Dermis blood vessel endothelial cell (primary cell): Measurements from ENCODE around the gene ARL16. TPM values are rescaled to one million over a fixed set of nuclear protein-coding genes. Genes with fewer than 3 reads are reported as not detected.

Experiments
- DNase-seq: peaks from one replicate; pipeline ENCODE4 v3.0.0; 2010
- total RNA-seq: library from RNA; depleted of rRNA; stranded (reverse); fragments of >200 nt; gene quantifications from 2 replicates; pipeline ENCODE4 v1.2.3, GENCODE V29; 2014

ARL16 gene
- total RNA-seq, 1 donor from 2014 or later, result 25.2 TPM

DNA sequence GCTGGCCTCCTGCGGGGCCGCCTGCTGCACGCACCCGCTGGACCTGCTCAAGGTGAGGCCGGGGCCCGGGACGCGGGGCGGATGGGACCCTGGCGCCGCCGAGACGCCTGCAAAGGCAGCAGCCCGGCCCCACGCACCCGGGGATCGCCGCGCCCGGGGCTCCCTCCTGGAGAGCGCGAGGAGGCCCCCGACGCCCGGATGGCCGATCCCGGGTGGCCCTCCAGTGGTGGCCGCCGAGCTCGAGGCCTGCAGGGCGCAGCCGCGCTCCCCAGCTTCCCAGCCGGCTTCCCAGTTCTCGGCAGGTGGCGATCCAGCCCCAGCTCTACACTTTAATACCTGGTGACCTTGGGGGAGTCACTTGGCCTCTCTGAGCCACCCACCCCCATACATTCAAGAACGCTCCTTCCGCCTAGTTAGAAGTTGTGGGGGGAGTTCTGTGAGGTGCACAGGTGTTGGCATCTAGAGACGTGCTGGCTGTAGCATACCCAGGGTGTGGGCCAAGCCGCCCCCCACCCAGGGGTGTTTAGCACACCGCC is 28.9 kb upstream of the ARL16 start:
- peak; percentile 53 for DNase-seq

DNA sequence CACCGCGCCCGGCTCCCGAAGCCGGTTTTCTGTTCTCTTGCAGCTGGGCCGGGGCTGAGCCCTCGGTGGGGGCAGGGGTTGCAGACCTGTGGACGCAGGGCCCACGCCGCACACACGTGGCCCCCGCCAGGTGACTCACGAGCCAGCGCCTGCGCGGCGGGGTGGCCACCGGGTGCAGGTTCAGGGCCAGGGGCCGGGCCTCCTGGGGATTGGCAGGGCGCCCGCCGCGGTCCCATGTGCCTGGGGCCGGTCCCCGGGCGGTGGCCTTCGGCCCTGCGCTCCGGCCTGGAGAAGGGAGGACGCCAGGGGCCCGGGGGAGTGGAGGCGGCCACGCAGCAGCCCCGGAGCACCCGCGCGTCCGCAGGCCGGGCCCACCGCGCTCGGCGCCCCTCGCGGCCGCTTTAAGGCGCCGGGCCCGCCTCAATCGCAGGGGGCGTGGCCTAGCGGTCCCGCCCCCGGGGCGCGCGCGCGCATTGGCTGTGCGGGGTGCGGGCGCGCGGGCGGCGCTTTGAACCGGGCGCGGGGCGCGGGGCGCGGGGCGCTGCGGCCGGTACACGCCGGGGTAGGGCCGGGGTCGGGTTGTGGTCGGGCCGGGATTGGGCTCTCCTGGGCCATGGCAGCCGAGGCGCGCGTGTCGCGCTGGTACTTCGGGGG is 28.3 kb upstream of the ARL16 start, which contains the start of gene SLC25A10:
Gene SLC25A10 (plus strand): TSS at position 471 of the 654 bp plus-strand sequence. CDS start 143 bp downstream, at position 614.
- peak; percentile 83 for DNase-seq

DNA sequence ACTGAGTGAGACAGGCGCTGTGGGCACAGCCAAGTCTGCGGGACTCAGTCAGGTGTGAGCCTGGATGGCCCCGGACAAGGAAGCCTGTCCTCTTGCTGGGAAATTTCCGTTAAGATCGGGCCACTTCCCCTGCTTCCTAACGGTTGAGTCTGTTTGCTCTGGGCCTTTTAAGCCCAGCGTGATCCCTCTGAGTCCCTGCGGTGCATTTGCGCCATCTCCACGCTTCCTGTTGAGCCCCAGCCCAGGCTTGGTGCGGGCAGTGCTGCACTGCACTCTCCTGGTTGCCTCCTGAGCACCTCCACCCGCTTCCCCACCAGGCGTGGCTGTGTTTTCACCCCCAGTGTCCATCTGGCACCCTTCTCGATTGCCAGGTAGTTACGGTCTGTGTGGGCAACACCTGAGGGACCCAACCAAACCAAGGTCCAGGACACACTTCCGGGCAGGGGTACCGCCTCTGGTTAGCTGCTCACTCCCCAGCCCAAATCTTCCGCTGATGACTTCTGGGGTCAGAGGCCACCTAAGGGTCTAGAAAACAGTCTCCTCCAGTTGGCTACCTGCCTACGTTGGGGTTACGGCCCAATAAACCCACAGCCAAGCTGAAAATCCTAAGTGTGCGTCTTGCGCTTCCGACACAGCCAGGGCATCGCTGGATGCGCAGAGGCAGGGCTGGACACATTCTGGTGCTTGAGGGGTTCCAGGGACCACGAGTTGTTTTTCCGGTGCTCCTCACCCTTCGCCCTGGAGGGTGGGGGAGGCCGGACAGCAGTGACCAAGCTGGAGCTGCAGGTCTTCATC is 27.1 kb upstream of the ARL16 start:
- DNase-seq, result peak; percentile 28

DNA sequence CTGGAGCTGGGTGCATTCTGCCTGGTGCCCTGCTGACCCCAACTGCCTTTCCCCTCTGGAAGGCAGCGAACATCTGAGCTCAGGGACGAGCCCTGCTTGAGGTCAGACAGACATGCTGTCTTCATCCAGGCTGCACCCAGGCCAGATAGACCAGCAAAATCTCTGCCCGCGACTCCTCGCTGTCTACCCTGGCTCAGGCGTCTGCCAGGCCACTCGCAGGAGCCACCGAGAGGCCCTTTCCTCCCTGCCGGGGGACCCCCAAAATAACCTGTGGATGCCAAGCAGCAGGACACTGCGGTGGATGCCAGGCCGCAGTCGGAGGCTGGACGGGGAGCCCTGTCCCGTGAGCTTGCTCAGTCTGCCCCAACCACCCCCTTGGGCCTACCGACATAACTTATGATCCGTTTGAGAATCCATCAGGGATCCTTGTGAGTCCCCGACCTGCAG is 25.2 kb upstream of the ARL16 start:
- DNase-seq, result no peak

DNA sequence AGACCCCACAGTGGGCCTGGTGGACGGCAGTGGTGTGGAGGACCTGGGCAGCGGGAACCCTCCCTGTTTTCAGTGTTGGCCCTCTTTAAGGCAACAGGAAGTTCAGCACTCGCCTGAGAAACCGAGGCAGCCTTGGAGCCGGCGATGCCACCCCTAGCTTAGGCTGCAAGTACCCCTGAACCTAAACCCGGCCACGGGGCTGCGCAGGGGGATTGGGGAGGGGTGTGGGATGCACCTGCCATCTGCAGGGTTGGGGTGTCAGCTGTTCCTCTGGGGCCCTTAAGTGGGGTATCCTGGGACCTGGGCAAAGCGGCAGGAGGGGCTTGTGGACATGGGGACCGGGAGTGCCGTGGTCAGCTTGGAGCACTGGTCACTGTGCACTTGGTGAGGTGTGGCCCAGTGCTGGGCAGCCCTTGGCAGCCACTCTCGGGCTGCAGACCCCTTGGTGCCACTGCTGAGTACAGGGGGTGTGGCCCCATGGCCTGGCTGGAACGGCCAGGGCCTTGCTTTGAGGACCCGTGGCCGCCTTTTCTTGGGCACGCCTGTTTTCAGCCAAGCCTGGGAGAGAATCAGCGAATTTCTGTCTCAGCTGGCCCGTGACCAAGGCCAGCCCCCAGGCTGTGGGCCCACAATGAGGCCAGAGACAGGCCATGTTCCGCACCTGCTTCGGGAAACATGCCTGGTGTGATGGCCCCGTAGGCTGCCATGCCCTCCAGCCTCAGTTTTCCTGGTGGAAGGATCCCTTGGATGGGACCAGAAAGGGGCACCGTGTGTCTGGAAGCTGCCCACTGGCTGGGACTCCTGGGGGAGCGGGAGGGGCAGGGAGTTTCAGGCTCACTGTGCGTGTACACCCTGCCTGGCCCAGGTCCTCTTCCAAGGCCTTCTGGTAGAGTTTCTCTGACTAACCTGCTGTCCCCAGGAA is 24.4 kb upstream of the ARL16 start:
- DNase-seq, result no peak

DNA sequence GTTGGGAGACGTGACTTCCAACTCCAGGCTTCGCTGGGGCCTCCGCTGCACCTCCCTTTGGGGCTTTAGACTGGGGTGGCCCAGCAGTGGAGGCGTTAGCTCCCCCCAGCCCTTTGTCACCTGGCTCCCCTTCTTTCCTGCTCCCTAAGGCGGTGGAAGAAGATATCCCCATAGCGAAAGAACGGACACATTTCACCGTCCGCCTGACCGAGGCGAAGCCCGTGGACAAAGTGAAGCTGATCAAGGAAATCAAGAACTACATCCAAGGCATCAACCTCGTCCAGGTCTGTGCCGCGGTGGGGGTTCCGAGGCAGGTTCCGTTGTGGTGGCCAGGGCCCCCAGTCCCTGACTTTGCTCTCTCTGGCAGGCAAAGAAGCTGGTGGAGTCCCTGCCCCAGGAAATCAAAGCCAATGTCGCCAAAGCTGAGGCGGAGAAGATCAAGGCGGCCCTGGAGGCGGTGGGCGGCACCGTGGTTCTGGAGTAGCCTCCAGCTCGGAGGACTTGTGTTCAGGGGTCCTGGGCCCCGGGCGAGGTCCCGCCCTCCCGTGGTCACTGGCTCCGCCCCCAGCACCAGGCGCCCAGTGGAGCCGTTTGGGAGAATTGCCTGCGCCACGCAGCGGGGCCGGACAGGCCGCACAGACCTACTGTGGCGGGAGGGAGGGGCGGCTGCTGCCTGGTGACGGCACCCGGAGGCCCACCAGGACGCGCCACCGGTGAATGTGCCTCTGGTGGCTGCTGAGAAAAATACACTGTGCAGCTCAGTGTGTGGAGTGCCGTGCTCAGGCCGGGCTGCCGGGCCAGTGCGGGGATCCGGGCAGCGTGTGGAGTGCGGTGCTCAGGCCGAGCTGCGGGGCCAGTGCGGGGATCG is 23.4 kb upstream of the ARL16 start:
- DNase-seq, result no peak

DNA sequence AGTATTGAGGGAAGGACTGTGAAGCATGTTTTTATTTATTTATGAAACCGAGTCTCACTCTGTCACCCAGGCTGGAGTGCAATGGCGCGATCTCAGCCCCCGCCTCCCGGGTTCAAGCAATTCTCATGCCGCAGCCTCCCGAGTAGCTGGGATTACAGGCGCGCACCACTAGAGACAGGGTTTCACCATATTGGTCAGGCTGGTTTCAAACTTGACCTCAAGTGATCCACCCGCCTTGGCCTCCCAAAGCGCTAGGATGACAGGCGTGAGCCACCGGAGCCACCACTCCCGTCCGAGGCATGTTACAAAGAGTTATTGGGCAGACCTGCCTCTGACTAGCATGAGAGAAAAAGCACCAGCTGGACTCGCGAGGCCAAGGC is 22.6 kb upstream of the ARL16 start:
- DNase-seq, result no peak

DNA sequence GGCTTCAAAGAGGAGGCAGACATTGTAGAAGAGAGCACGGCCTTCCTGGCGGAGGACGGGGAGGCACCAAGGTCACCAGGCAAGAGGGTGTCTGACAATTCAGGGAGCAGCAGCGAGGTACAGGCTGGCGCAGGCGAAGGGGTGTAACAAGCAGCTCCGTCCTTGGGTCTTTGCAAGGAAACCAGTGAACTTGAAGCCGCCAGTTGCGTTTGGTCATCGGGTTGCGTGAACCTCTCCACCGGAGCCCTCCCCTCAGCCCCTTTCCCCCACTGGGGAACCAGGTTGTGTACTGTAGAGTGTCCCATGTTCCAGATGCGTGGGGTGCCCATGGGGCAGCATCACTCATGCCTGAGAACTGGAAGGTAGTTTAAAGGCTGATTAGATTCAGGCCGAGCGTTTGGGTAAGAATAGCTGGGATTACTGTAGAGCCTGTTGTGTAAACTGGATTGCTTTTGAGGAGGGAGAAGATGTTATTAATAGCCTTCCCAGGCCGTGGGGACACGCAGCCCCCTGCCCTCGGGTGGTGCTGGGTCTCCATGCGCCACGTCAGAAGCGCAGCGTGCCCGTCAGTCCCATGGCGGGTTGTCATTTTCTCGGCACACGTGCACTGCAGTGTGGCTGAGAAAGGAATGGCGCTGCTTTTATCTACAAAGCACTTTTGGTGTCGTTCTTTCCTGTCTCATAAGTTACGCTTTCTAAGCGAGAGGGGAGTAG is 22.1 kb upstream of the ARL16 start:
- no peak for DNase-seq

DNA sequence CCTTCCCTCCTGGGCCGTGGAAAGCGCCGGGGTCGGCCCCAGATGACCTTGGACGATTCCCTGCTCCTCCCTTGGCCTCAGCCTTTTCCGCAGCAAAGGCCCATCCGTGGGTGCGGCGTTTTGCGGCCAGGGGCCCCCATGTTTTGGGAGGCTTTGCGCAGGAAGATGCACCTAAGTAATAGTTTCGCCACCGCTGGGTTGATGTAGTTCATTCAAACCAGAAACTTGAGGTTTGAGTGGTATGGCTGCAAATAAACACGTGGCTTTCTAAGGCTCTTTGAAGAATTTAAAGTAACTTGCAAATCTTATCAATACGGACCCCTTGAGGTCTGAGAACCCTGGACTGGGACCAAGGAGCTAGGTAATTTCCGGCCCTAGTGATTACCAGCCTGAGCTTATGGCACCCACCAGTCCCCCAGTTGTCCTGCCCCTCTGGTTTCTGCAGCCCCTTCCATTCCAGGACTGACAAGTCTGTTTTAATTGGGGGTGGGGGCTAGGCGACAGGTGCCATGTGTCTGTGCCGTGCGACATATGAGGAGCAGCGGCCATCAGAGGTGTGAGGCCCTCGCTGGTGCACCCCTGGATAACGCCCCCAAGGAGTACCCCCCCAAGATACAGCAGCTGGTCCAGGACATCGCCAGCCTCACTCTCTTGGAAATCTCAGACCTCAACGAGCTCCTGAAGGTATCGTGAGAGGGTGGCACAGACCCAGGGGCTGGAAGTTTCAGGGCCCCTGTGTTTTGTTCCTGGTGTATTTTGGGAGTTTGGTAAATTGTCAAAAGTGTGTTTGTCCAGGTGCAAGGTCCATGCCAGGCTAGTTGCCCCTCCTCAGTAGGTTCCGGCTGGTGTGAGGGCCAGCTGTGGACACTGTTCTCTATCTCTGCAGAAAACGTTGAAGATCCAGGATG is 20.4 kb upstream of the ARL16 start:
- DNase-seq, result peak; percentile 14

DNA sequence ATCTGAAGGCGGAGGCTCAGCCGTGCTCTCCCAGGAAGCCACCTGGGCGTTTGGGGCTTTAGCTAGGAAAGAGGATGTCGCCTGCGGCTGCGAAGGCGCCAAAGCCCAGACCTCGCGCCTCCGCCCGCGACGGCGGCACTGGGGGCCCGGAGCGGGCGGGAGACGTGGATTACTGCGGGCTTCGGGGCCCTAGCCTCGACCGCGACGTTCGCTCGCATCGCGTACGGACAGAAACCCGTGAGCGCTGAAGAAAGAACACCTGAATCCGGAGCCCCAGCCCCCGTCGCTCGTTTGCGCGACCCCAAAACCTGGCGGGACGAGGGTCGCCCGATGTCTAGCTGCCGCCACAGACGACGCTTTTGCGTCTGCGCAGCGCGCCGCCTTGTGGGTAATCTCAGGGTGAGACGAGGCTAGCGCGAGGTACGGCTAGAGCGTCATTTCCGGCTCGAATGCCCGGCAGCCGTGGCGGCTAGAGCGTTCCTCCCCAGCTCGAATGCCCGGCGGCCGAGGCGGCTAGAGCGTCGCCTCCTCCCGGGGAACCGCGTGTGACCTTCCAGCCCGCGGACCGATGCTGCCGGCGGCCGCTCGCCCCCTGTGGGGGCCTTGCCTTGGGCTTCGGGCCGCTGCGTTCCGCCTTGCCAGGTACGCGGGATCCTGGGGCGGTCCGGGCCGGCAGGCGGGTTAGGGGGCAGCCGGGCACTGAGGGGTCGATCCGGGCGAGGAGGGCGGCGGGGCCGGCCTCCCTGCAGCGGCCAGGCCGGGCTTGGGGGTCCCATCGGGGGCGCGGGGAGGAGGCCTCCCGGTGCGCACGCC is 19.5 kb upstream of the ARL16 start, which contains the start of gene MRPL12:
Gene MRPL12 (plus strand): TSS at position 434 of the 813 bp plus-strand sequence. CDS start 135 bp downstream, at position 569.
- DNase-seq, result peak; percentile 96

DNA sequence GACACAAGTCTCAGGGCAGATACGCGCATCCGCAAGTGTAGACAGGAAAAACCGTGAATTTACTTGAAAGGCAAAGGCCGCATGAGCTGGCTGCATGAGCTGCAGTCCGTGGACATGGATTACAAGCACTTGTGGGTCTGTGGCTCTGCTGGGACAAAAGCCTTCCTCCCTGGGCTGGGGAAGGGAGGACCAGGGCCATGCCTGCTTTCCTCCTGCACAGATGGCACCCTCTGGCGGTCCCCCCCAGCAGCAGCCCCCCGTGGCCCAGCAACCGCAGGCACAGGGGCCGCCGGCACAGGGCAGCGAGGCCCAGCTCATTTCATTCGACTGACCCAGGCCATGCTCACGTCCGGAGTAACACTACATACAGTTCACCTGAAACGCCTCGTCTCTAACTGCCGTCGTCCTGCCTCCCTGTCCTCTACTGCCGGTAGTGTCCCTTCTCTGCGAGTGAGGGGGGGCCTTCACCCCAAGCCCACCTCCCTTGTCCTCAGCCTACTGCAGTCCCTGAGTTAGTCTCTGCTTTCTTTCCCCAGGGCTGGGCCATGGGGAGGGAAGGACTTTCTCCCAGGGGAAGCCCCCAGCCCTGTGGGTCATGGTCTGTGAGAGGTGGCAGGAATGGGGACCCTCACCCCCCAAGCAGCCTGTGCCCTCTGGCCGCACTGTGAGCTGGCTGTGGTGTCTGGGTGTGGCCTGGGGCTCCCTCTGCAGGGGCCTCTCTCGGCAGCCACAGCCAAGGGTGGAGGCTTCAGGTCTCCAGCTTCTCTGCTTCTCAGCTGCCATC is 17.9 kb upstream of the ARL16 start:
- DNase-seq, result peak; percentile 14

DNA sequence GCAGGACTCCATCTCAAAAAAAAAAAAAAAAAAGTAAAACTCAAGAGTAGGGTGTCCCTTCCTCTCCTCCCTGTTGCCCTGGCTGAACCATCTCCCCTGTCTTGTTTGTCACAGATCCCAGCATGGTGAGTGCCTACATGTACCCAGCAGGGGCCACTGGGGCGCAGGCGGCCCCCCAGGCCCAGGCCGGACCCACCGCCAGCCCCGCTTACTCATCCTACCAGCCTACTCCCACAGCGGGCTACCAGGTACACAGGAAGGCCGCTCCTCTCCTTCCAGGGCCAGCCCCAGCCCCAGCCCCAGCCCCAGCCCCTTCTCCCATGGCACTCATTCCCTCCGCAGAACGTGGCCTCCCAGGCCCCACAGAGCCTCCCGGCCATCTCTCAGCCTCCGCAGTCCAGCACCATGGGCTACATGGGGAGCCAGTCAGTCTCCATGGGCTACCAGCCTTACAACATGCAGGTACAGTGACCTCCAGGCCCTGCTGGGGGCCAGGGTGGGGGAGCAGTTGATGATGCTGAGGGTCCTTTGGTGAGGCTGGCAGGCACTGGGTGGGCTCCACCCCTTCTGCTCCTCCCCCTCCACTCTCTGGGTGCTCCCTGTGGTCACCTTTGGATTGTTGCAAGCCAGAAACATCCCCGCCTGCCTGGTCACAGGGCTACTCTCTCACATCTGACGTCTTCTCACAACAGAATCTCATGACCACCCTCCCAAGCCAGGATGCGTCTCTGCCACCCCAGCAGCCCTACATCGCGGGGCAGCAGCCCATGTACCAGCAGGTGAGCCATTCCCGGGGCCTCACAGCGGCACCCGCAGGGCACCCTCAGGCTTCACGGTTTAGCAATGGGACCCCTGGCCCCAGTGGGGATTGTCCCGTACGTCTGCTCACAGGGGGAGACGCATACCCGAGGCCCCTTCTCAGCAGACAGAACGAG is 17.0 kb upstream of the ARL16 start:
- DNase-seq, result no peak

DNA sequence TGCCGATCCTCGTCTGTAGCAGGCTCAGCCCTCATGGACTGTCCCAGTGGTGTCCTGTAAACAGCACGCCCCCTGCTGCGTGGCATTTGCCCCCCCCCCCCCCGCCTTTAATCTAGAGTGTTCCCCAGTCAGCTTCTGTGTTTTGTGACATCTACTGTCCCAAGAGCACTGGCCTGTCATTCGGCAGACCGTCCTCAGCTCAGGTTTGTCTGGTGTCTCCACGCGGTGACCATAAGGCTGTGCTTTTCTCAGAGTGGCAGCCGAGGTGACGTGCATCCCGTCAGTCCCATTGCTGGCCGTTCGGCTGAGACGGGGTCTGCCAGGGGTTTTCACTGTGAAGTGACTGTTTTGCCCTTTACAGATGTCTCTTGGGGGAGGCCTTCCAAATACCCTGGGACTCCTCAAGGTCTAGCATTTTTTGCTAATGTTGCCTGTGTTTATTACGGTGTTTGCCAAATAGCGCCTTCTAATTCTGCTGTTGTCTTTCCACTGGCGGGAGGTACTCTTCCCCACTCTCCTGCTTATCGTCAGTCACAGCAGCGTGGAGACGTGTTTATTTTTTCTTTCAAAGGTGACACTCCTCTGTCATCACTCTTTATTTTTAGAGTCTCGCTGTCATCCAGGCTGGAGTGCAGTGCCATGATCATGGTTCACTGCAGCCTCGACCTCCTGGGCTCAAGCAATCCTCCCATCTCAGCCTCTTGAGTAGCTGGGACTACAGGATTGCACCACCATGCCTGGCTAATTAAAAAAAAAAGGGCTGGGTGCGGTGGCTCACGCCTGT is 13.9 kb upstream of the ARL16 start:
- no peak for DNase-seq

DNA sequence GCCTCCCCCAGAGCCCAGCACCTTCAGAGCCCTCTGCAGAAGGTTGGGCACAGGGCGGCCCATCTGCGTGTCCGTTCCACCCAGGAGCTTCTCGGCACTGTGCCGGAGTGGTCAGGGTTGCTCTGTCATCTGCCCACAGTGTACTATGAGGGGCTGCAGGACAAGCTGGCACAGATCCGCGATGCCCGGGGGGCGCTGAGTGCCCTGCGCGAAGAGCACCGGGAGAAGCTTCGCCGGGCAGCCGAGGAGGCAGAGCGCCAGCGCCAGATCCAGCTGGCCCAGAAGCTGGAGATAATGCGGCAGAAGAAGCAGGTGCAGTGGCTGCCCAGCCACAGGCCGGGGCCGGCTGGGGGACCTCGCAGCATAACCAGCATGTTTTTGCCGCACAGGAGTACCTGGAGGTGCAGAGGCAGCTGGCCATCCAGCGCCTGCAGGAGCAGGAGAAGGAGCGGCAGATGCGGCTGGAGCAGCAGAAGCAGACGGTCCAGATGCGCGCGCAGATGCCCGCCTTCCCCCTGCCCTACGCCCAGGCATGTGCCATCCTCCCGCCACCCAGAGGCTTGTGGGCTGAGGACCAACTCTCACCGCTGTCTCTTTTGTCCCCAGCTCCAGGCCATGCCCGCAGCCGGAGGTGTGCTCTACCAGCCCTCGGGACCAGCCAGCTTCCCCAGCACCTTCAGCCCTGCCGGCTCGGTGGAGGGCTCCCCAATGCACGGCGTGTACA is 12.8 kb upstream of the ARL16 start:
- no peak for DNase-seq

DNA sequence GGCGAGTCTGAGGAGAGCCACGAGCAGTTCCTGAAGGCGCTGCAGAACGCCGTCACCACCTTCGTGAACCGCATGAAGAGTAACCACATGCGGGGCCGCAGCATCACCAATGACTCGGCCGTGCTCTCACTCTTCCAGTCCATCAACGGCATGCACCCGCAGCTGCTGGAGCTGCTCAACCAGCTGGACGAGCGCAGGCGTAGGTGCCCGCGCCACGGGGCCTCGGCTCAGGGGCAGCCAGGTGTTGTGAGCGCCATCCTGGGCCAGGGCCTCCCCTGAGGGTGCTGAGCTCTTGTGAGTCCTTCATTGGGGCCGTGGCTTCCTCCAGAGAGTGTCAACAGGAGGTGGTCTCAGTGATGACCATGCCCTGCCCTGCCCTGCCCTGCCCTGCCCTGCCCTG is 12.2 kb upstream of the ARL16 start:
- DNase-seq, result no peak
